Activated CD8-positive, alpha-beta memory T cell treated with anti-CD3 and anti-CD28 coated beads, Interleukin-2, amount 10 ng/mL, durations not matched to agents 7 days and 5 days (primary cell): Measurements from ENCODE around the gene F3. TPM values are rescaled to one million over a fixed set of nuclear protein-coding genes. Genes with fewer than 3 reads are reported as not detected.
"Not testable (repeated sequence)": the region's sequence is repeated elsewhere in the genome, so short reads cannot be mapped to it uniquely, and the experiment has no call there.

Experiments used
- ATAC-seq: fragments of 150-1000 bp; cut with Tn5 transposase; one replicate; pipeline ENCODE4 v1.10.0; 2021; ENCODE audit warnings: moderate library complexity
- CTCF ChIA-PET: fragments of 350-600 bp; sonication (Branson Sonifier 250); formaldehyde crosslinking; loops from one replicate; lab custom pipeline; 2021; ENCODE audit warnings: antibody characterized with exemption; lab: Charles Lee
- DNase-seq: peaks from one replicate; pipeline ENCODE4 v3.0.0-alpha.2; 2020
- H3K27ac Mint-ChIP-seq: one replicate; pipeline ENCODE4 v1.8.0; 2021; ENCODE audit warnings: mild to moderate bottlenecking, mixed read lengths
- H3K27me3 Mint-ChIP-seq: one replicate; pipeline ENCODE4 v1.8.0; 2021; ENCODE audit warnings: mixed read lengths
- H3K36me3 Mint-ChIP-seq: one replicate; pipeline ENCODE4 v1.8.0; 2021; ENCODE audit warnings: mild to moderate bottlenecking, mixed read lengths
- H3K4me1 Mint-ChIP-seq: one replicate; pipeline ENCODE4 v1.8.0; 2021; ENCODE audit warnings: mixed read lengths
- H3K4me3 Mint-ChIP-seq: one replicate; pipeline ENCODE4 v1.8.0; 2021; ENCODE audit warnings: mild to moderate bottlenecking, moderate library complexity, mixed read lengths
- H3K9me3 Mint-ChIP-seq: one replicate; pipeline ENCODE4 v1.8.0; 2022; ENCODE audit warnings: low read depth, mixed read lengths
- total RNA-seq, 2 experiments: library from RNA; stranded (reverse); gene quantifications; one replicate each; pipeline ENCODE4 v1.2.3, GENCODE V29; 2021

The F3 gene
- total RNA-seq, result under 1 TPM in 1 of 2 experiments, not detected in 1; 0.23 TPM

GRCh38 chr1:94541246-94542087 lies at the start of gene F3:
TSS of gene F3 (minus strand) at chr1:94541759. CDS start at chr1:94541636, 123 bp downstream.
- Mint-ChIP-seq H3K9me3 (no peaks in the 10 kb centered on the region), H3K27me3 (peaks cover 77% of the 10 kb centered on the region), H3K27ac (no peak within 1 kb of the TSS), H3K4me3 (peak within 1 kb of the TSS; percentile 73), H3K36me3 (no peaks in the 10 kb centered on the region), H3K4me1 (peaks cover 14% of the 10 kb centered on the region)
- CTCF ChIA-PET, result interaction anchor here (0.9 kb wide), 2 partner anchors 25 to 266 kb away, joined by 3 to 4 read pairs; no protein-coding TSS in a partner anchor
- peak; percentile 94 for ATAC-seq
- DNase-seq, result peak; percentile 84

- DNase-seq, result no peak
- no peaks in the 10 kb centered on the region for H3K36me3 Mint-ChIP-seq
- ATAC-seq, result no peak
- H3K4me3 Mint-ChIP-seq, result no peak overlapping the region
- CTCF ChIA-PET, result no interaction called here
- H3K4me1 Mint-ChIP-seq, result no peaks in the 10 kb centered on the region
- no peak overlapping the region for H3K27ac Mint-ChIP-seq
- H3K27me3 Mint-ChIP-seq, result peaks cover 22% of the 10 kb centered on the region
- H3K9me3 Mint-ChIP-seq, result no peaks in the 10 kb centered on the region
Measured at GRCh38 chr1:94590203-94591137, 48.9 kb upstream of the F3 start.

- Mint-ChIP-seq H3K9me3 (no peaks in the 10 kb centered on the region), H3K36me3 (no peaks in the 10 kb centered on the region), H3K27ac (no peak overlapping the region), H3K4me3 (no peak overlapping the region), H3K27me3 (peaks cover 23% of the 10 kb centered on the region), H3K4me1 (no peaks in the 10 kb centered on the region)
- no peak for DNase-seq
- CTCF ChIA-PET, result no interaction called here
- no peak for ATAC-seq
Measured at GRCh38 chr1:94589728-94590127, 48.2 kb upstream of the F3 start.

- DNase-seq (no peak), ATAC-seq (no peak)
- Mint-ChIP-seq H3K27me3 (peaks cover 24% of the 10 kb centered on the region), H3K9me3 (peaks cover 5% of the 10 kb centered on the region), H3K4me3 (no peak overlapping the region), H3K4me1 (no peaks in the 10 kb centered on the region), H3K36me3 (peaks cover 1% of the 10 kb centered on the region), H3K27ac (no peak overlapping the region)
- CTCF ChIA-PET, result no interaction called here
Measured at GRCh38 chr1:94582565-94582964, 41.0 kb upstream of the F3 start.

- H3K4me1 Mint-ChIP-seq, result no peaks in the 10 kb centered on the region
- CTCF ChIA-PET, result no interaction called here
- ATAC-seq (no peak), DNase-seq (no peak)
- no peak overlapping the region for H3K4me3 Mint-ChIP-seq
- peaks cover 10% of the 10 kb centered on the region for H3K27me3 Mint-ChIP-seq
- no peak overlapping the region for H3K27ac Mint-ChIP-seq
- peaks cover 1% of the 10 kb centered on the region for H3K36me3 Mint-ChIP-seq
- H3K9me3 Mint-ChIP-seq, result peaks cover 7% of the 10 kb centered on the region
Measured at GRCh38 chr1:94580367-94581115, 39.0 kb upstream of the F3 start.

- Mint-ChIP-seq H3K27ac (no peak overlapping the region), H3K4me3 (no peak overlapping the region), H3K36me3 (peaks cover 1% of the 10 kb centered on the region), H3K27me3 (peaks cover 10% of the 10 kb centered on the region), H3K4me1 (no peaks in the 10 kb centered on the region), H3K9me3 (peaks cover 7% of the 10 kb centered on the region)
- DNase-seq (no peak), ATAC-seq (no peak)
- CTCF ChIA-PET, result no interaction called here
Measured at GRCh38 chr1:94579876-94580294, 38.3 kb upstream of the F3 start.

GRCh38 chr1:94578856-94579255 lies 37.3 kb upstream of the F3 start:
- no peak for DNase-seq
- peaks cover 1% of the 10 kb centered on the region for H3K36me3 Mint-ChIP-seq
- peaks cover 7% of the 10 kb centered on the region for H3K9me3 Mint-ChIP-seq
- peaks cover 3% of the 10 kb centered on the region for H3K27me3 Mint-ChIP-seq
- CTCF ChIA-PET, result no interaction called here
- ATAC-seq, result no peak
- no peaks in the 10 kb centered on the region for H3K4me1 Mint-ChIP-seq
- no peak overlapping the region for H3K4me3 Mint-ChIP-seq
- no peak overlapping the region for H3K27ac Mint-ChIP-seq

- CTCF ChIA-PET, H3K4me1 Mint-ChIP-seq, ATAC-seq, H3K27me3 Mint-ChIP-seq, H3K36me3 Mint-ChIP-seq, H3K9me3 Mint-ChIP-seq, H3K27ac Mint-ChIP-seq, H3K4me3 Mint-ChIP-seq, DNase-seq: not testable (repeated sequence)
Measured at GRCh38 chr1:94573917-94574316, 32.4 kb upstream of the F3 start.

- CTCF ChIA-PET, result no interaction called here
- H3K36me3 Mint-ChIP-seq, result no peaks in the 10 kb centered on the region
- H3K4me1 Mint-ChIP-seq, result no peaks in the 10 kb centered on the region
- H3K4me3 Mint-ChIP-seq, result no peak overlapping the region
- H3K9me3 Mint-ChIP-seq, result peaks cover 3% of the 10 kb centered on the region
- ATAC-seq (no peak), DNase-seq (no peak)
- no peak overlapping the region for H3K27ac Mint-ChIP-seq
- H3K27me3 Mint-ChIP-seq, result no peaks in the 10 kb centered on the region
Measured at GRCh38 chr1:94572780-94573179, 31.2 kb upstream of the F3 start.

GRCh38 chr1:94570965-94571364 lies 29.4 kb upstream of the F3 start:
- H3K27me3 Mint-ChIP-seq, DNase-seq, ATAC-seq, H3K27ac Mint-ChIP-seq, H3K9me3 Mint-ChIP-seq, H3K4me3 Mint-ChIP-seq, CTCF ChIA-PET, H3K4me1 Mint-ChIP-seq, H3K36me3 Mint-ChIP-seq: not testable (repeated sequence)

GRCh38 chr1:94568806-94569205 lies 27.2 kb upstream of the F3 start:
- CTCF ChIA-PET, H3K27ac Mint-ChIP-seq, H3K4me3 Mint-ChIP-seq, H3K36me3 Mint-ChIP-seq, H3K4me1 Mint-ChIP-seq, H3K27me3 Mint-ChIP-seq, ATAC-seq, DNase-seq, H3K9me3 Mint-ChIP-seq: not testable (repeated sequence)

GRCh38 chr1:94567975-94568607 lies 26.5 kb upstream of the F3 start:
- CTCF ChIA-PET, H3K27ac Mint-ChIP-seq, H3K9me3 Mint-ChIP-seq, H3K4me3 Mint-ChIP-seq, H3K36me3 Mint-ChIP-seq, ATAC-seq, H3K4me1 Mint-ChIP-seq, DNase-seq, H3K27me3 Mint-ChIP-seq: not testable (repeated sequence)

GRCh38 chr1:94566436-94566835 lies 24.9 kb upstream of the F3 start:
- DNase-seq, H3K4me3 Mint-ChIP-seq: not testable (repeated sequence)

More at GRCh38 chr1:94566436-94566835, 24.9 kb upstream of the F3 start:
- ATAC-seq, CTCF ChIA-PET, H3K27ac Mint-ChIP-seq, H3K9me3 Mint-ChIP-seq, H3K4me1 Mint-ChIP-seq, H3K36me3 Mint-ChIP-seq, H3K27me3 Mint-ChIP-seq: not testable (repeated sequence)
